ENCODE results near the gene RPL27. TPM values are rescaled to one million over a fixed set of nuclear protein-coding genes. Genes with fewer than 3 reads are reported as not detected.

RPL27 gene
- total RNA-seq, 1 experiment from 2014 or later: 1,565 TPM

GRCh38 chr17:43011728-43012472 is 13.7 kb downstream of the RPL27 start:
- Mint-ChIP-seq H3K4me1 (ENCODE audit: low read depth, unreplicated experiment) (peaks cover 17% of the 10 kb centered on the region), H3K36me3 (ENCODE audit: insufficient read depth, unreplicated experiment) (peaks cover 22% of the 10 kb centered on the region), H3K4me3 (ENCODE audit: unreplicated experiment) (no peak overlapping the region), H3K27ac (ENCODE audit: unreplicated experiment) (peak overlapping the region; percentile 37), H3K27me3 (ENCODE audit: insufficient read depth, unreplicated experiment) (no peaks in the 10 kb centered on the region), H3K9me3 (ENCODE audit: unreplicated experiment) (no peaks in the 10 kb centered on the region)
- DNase-seq: no peak
- H3K9me3 ChIP-seq: no peaks in the 10 kb centered on the region
- CTCF ChIA-PET: no interaction called here
- BruUV-seq (replicated peaks): no TSS peak
- H3K4me1 ChIP-seq: peaks cover 20% of the 10 kb centered on the region
- H3K4me3 ChIP-seq (ENCODE audit: low read depth, low read length): no peak overlapping the region
- no peaks in the 10 kb centered on the region for H3K36me3 ChIP-seq (ENCODE audit: control insufficient read depth, insufficient read depth, low read length)
- no peaks in the 10 kb centered on the region for H3K27me3 ChIP-seq (replicated peaks; ENCODE audit: control insufficient read depth, insufficient read depth, low read length)
- intact Hi-C loops (cut with micrococcal nuclease; ENCODE audit: unreplicated experiment): no loop called here
- TF ChIP-seq, protein P1, sequence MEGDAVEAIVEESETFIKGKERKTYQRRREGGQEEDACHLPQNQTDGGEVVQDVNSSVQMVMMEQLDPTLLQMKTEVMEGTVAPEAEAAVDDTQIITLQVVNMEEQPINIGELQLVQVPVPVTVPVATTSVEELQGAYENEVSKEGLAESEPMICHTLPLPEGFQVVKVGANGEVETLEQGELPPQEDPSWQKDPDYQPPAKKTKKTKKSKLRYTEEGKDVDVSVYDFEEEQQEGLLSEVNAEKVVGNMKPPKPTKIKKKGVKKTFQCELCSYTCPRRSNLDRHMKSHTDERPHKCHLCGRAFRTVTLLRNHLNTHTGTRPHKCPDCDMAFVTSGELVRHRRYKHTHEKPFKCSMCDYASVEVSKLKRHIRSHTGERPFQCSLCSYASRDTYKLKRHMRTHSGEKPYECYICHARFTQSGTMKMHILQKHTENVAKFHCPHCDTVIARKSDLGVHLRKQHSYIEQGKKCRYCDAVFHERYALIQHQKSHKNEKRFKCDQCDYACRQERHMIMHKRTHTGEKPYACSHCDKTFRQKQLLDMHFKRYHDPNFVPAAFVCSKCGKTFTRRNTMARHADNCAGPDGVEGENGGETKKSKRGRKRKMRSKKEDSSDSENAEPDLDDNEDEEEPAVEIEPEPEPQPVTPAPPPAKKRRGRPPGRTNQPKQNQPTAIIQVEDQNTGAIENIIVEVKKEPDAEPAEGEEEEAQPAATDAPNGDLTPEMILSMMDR (IDR thresholded peaks at IDR 0.05; ENCODE audit: insufficient read depth in 1 of 2, low read depth in 1 of 2, low read length in 1 of 2, severe bottlenecking in 1 of 2, unreplicated experiment in 1 of 2): no peak
- POLR2A ChIA-PET: interaction anchor here (4.1 kb wide), 1 partner anchor 14 kb away, joined by 37 read pairs; the partner anchor contains the start of gene RPL27

- Histone ChIP-seq H3K9me3 (no peaks in the 10 kb centered on the region), H3K27me3 (replicated peaks; ENCODE audit: control insufficient read depth, insufficient read depth, low read length) (no peaks in the 10 kb centered on the region), H3K4me1 (peaks cover 20% of the 10 kb centered on the region), H3K4me3 (ENCODE audit: low read depth, low read length) (no peak overlapping the region), H3K36me3 (ENCODE audit: control insufficient read depth, insufficient read depth, low read length) (no peaks in the 10 kb centered on the region)
- H3K27ac Mint-ChIP-seq (ENCODE audit: unreplicated experiment): no peak overlapping the region
- intact Hi-C loops (cut with micrococcal nuclease; ENCODE audit: unreplicated experiment): no loop called here
- BruUV-seq (replicated peaks): no TSS peak
- TF ChIP-seq, protein P1 (IDR thresholded peaks at IDR 0.05; ENCODE audit: insufficient read depth in 1 of 2, low read depth in 1 of 2, low read length in 1 of 2, severe bottlenecking in 1 of 2, unreplicated experiment in 1 of 2): no peak
- no peak for DNase-seq
- H3K36me3 Mint-ChIP-seq (ENCODE audit: insufficient read depth, unreplicated experiment): peaks cover 19% of the 10 kb centered on the region
- ChIA-PET POLR2A (interaction anchor here (4.1 kb wide), 1 partner anchor 15 kb away, joined by 37 read pairs; the partner anchor contains the start of gene RPL27), CTCF (interaction anchor here (0.6 kb wide), 1 partner anchor 97 kb away, joined by 3 read pairs; no protein-coding TSS in a partner anchor)
- H3K4me1 Mint-ChIP-seq (ENCODE audit: low read depth, unreplicated experiment): peaks cover 17% of the 10 kb centered on the region
- H3K9me3 Mint-ChIP-seq (ENCODE audit: unreplicated experiment): no peaks in the 10 kb centered on the region
- H3K27me3 Mint-ChIP-seq (ENCODE audit: insufficient read depth, unreplicated experiment): no peaks in the 10 kb centered on the region
- no peak overlapping the region for H3K4me3 Mint-ChIP-seq (ENCODE audit: unreplicated experiment)
These were observed 15.1 kb downstream of the RPL27 start for GRCh38 chr17:43013296-43013695.

DNA sequence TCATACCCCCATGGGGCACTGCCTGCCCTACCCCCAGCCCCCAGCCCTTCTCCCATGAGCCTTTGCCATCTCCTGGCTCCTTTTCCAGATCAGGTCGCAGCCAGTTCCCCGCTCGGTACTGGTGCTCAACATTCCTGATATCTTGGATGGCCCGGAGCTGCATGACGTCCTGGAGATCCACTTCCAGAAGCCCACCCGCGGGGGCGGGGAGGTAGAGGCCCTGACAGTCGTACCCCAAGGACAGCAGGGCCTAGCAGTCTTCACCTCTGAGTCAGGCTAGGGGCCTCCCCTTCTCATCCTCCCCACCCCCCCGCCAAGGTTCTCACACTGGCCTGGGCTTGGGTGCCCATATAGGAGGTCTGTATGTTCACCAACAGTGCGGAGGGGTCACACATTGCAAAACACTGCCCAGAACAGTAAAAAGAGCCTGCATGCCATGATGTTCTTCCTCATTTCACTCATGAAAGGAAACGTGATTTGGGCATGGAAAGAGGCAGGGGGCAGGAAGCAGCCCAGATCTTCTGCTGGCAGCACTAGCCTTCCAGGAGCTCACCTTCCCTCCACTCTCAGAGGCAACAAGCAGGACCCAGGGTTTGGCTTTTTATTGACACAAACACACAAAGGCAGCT is 15.9 kb downstream of the RPL27 start:
- H3K27me3 ChIP-seq (replicated peaks; ENCODE audit: control insufficient read depth, insufficient read depth, low read length): no peaks in the 10 kb centered on the region
- H3K27ac Mint-ChIP-seq (ENCODE audit: unreplicated experiment): no peak overlapping the region
- peaks cover 19% of the 10 kb centered on the region for H3K36me3 Mint-ChIP-seq (ENCODE audit: insufficient read depth, unreplicated experiment)
- intact Hi-C loops (cut with micrococcal nuclease; ENCODE audit: unreplicated experiment): no loop called here
- no peak for DNase-seq
- BruUV-seq (replicated peaks): no TSS peak
- no peaks in the 10 kb centered on the region; the same call in 1 of the 2 replicates for H3K36me3 ChIP-seq (ENCODE audit: control insufficient read depth, insufficient read depth, low read length)
- H3K4me3 ChIP-seq (ENCODE audit: low read depth, low read length): no peak overlapping the region
- H3K27me3 Mint-ChIP-seq (ENCODE audit: insufficient read depth, unreplicated experiment): no peaks in the 10 kb centered on the region
- no peak overlapping the region for H3K4me3 Mint-ChIP-seq (ENCODE audit: unreplicated experiment)
- H3K4me1 Mint-ChIP-seq (ENCODE audit: low read depth, unreplicated experiment): peaks cover 17% of the 10 kb centered on the region
- POLR2A ChIA-PET: interaction anchor here (4.1 kb wide), 1 partner anchor 16 kb away, joined by 37 read pairs; the partner anchor contains the start of gene RPL27
- CTCF ChIA-PET: no interaction called here
- H3K4me1 ChIP-seq: peaks cover 20% of the 10 kb centered on the region
- TF ChIP-seq, protein P1 (IDR thresholded peaks at IDR 0.05; ENCODE audit: insufficient read depth in 1 of 2, low read depth in 1 of 2, low read length in 1 of 2, severe bottlenecking in 1 of 2, unreplicated experiment in 1 of 2): no peak
- H3K9me3 ChIP-seq: no peaks in the 10 kb centered on the region
- no peaks in the 10 kb centered on the region for H3K9me3 Mint-ChIP-seq (ENCODE audit: unreplicated experiment)

Data from Caco-2 (cell line).